Measurements from ENCODE around the gene PIEZO2. TPM values are rescaled to one million over a fixed set of nuclear protein-coding genes. Genes with fewer than 3 reads are reported as not detected.
"Not testable (repeated sequence)": the region's sequence is repeated elsewhere in the genome, so short reads cannot be mapped to it uniquely, and the experiment has no call there.

The PIEZO2 gene
- total RNA-seq, 1 donor from 2014 or later, result 0.46 TPM

- intact Hi-C loops (cut with DNase I), result no loop called here
- DNase-seq (ENCODE audit: low spot score), result no peak
These were observed 259.3 kb downstream of the PIEZO2 start for GRCh38 chr18:10890022-10890421.

GRCh38 chr18:10878703-10879102 is 270.7 kb downstream of the PIEZO2 start:
- intact Hi-C loops (cut with DNase I), result no loop called here
- no peak for DNase-seq (ENCODE audit: low spot score)

GRCh38 chr18:10877987-10878386 is 271.4 kb downstream of the PIEZO2 start:
- intact Hi-C loops (cut with DNase I), result no loop called here
- DNase-seq (ENCODE audit: low spot score), result no peak

- DNase-seq (ENCODE audit: low spot score), result no peak
- intact Hi-C loops (cut with DNase I), result no loop called here
These were observed 273.6 kb downstream of the PIEZO2 start for GRCh38 chr18:10875811-10876210.

GRCh38 chr18:10872304-10872703 is 277.1 kb downstream of the PIEZO2 start:
- intact Hi-C loops (cut with DNase I), result no loop called here
- DNase-seq (ENCODE audit: low spot score), result no peak

GRCh38 chr18:10864722-10865121 is 284.6 kb downstream of the PIEZO2 start:
- DNase-seq (ENCODE audit: low spot score), result no peak
- intact Hi-C loops (cut with DNase I), result no loop called here

GRCh38 chr18:10863026-10863425 is 286.3 kb downstream of the PIEZO2 start:
- DNase-seq (ENCODE audit: low spot score), result no peak
- intact Hi-C loops (cut with DNase I), result no loop called here

- intact Hi-C loops (cut with DNase I), result no loop called here
These were observed 288.4 kb downstream of the PIEZO2 start for GRCh38 chr18:10860928-10861327.

GRCh38 chr18:10860382-10860781 is 289.0 kb downstream of the PIEZO2 start:
- intact Hi-C loops (cut with DNase I), result no loop called here
- DNase-seq (ENCODE audit: low spot score), result no peak

More at GRCh38 chr18:10860928-10861327, 288.4 kb downstream of the PIEZO2 start:
- DNase-seq (ENCODE audit: low spot score), result no peak

GRCh38 chr18:10858477-10858876 is 290.9 kb downstream of the PIEZO2 start:
- intact Hi-C loops (cut with DNase I), result loop anchor here (5.0 kb wide), 1 partner anchor 294 kb away; no protein-coding TSS in a partner anchor
- no peak for DNase-seq (ENCODE audit: low spot score)

GRCh38 chr18:10856132-10856531 is 293.2 kb downstream of the PIEZO2 start:
- no peak for DNase-seq (ENCODE audit: low spot score)
- intact Hi-C loops (cut with DNase I), result loop anchor here (5.0 kb wide), 1 partner anchor 296 kb away; no protein-coding TSS in a partner anchor

- no peak for DNase-seq (ENCODE audit: low spot score)
- intact Hi-C loops (cut with DNase I), result loop anchor here (5.0 kb wide), 1 partner anchor 660 kb away; no protein-coding TSS in a partner anchor
These were observed 296.7 kb downstream of the PIEZO2 start for GRCh38 chr18:10852385-10853303.

- intact Hi-C loops (cut with DNase I), result loop anchor here (2.0 to 5.0 kb wide), 2 partner anchors 191 to 660 kb away; no protein-coding TSS in a partner anchor
- no peak for DNase-seq (ENCODE audit: low spot score)
These were observed 297.5 kb downstream of the PIEZO2 start for GRCh38 chr18:10851824-10852319.

GRCh38 chr18:10850840-10851239 is 298.5 kb downstream of the PIEZO2 start:
- DNase-seq (ENCODE audit: low spot score), result no peak

GRCh38 chr18:10850216-10850615 is 299.2 kb downstream of the PIEZO2 start:
- intact Hi-C loops (cut with DNase I), result loop anchor here (2.0 to 5.0 kb wide), 2 partner anchors 193 to 662 kb away; no protein-coding TSS in a partner anchor
- DNase-seq (ENCODE audit: low spot score), result no peak

More at GRCh38 chr18:10850840-10851239, 298.5 kb downstream of the PIEZO2 start:
- intact Hi-C loops (cut with DNase I), result loop anchor here (2.0 to 5.0 kb wide), 2 partner anchors 192 to 661 kb away; no protein-coding TSS in a partner anchor

- no peak for DNase-seq (ENCODE audit: low spot score)
- intact Hi-C loops (cut with DNase I), result loop anchor here (10.0 kb wide), 1 partner anchor 707 kb away; no protein-coding TSS in a partner anchor
These were observed 301.5 kb downstream of the PIEZO2 start for GRCh38 chr18:10847907-10848306.

- intact Hi-C loops (cut with DNase I), result loop anchor here (10.0 kb wide), 1 partner anchor 707 kb away; no protein-coding TSS in a partner anchor
- DNase-seq (ENCODE audit: low spot score), result no peak
These were observed 302.0 kb downstream of the PIEZO2 start for GRCh38 chr18:10847408-10847790.

- intact Hi-C loops (cut with DNase I), result loop anchor here (10.0 kb wide), 1 partner anchor 708 kb away; no protein-coding TSS in a partner anchor
- no peak for DNase-seq (ENCODE audit: low spot score)
These were observed 302.5 kb downstream of the PIEZO2 start for GRCh38 chr18:10846657-10847407.

GRCh38 chr18:10846035-10846434 is 303.3 kb downstream of the PIEZO2 start:
- not testable (repeated sequence) for DNase-seq (ENCODE audit: low spot score)
- intact Hi-C loops (cut with DNase I), result loop anchor here (10.0 kb wide), 1 partner anchor 709 kb away; no protein-coding TSS in a partner anchor

Measured in cardiac septum (tissue), 1 donor.